Muscle of leg (tissue), 11 donors: Measurements from ENCODE around the gene ARHGAP26. TPM values are rescaled to one million over a fixed set of nuclear protein-coding genes. Genes with fewer than 3 reads are reported as not detected.

Experiments
- DNase-seq: peaks from one replicate; pipeline ENCODE4 v3.0.0; 2013
- H3K27ac ChIP-seq: one replicate; pipeline ENCODE4 v1.5.1; 2013; ENCODE audit warnings: mild to moderate bottlenecking, low read length, control low read depth
- H3K27me3 ChIP-seq: one replicate; pipeline ENCODE4 v1.6.1; 2013; ENCODE audit warnings: low read length; ENCODE audit not compliant: control insufficient read depth, insufficient read depth
- H3K36me3 ChIP-seq: one replicate; pipeline ENCODE4 v1.6.1; 2013; ENCODE audit warnings: low read length; ENCODE audit not compliant: control insufficient read depth, insufficient read depth
- H3K4me1 ChIP-seq: one replicate; pipeline ENCODE4 v1.6.1; 2013; ENCODE audit warnings: low read length; ENCODE audit not compliant: control insufficient read depth, insufficient read depth
- H3K4me3 ChIP-seq: one replicate; pipeline ENCODE4 v1.5.1; 2013; ENCODE audit warnings: low read length, control low read depth
- H3K9me3 ChIP-seq: replicated peaks from 2 replicates; pipeline ENCODE4 v1.6.1; 2013; ENCODE audit warnings: low read depth, low read length; ENCODE audit not compliant: control insufficient read depth
- WGBS: methylation state at CpG from one replicate; pipeline ENCODE4 v1.1.5; 2013; ENCODE audit warnings: missing lambda C conversion rate; ENCODE audit not compliant: insufficient coverage; 5-methylcytosine and 5-hydroxymethylcytosine counted together
- polyA plus RNA-seq, 8 donors: library from polyadenylated mRNA; unstranded; fragments of 120-200 nt; gene quantifications; one replicate each; pipeline versions ENCODE4 v1.2.1 to v1.2.3, GENCODE V29; 2013; ENCODE audit warnings: inconsistent platforms in 1 of 8, low replicate concordance in 1 of 8; ENCODE audit not compliant: insufficient read length in 8 of 8, insufficient read depth in 1 of 8
- total RNA-seq: library from RNA; stranded (reverse); fragments of 120-200 nt; gene quantifications from one replicate; pipeline ENCODE4 v1.2.4, GENCODE V29; 2013

The ARHGAP26 gene
- total and polyA plus RNA-seq, 9 donors: 10.4 to 17.1 (median 13.2) TPM

DNA sequence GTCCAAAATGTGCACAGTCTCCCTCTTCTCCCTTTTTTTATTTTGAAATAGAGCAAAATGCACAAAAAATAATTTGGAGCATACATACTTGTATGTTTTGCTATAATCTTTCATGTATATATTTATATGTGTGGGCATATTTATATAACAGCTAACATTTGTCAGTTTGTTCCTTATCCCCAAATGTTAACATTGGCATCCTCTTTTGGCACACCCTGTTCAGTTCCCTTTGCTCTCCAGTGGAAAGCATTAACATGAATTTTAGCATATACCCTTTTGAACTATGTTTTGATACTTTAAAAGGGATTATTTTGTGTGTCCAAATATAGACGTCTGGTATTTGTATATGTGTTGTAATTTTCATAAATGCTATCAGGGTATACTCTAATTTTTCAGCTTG is 306.2 kb downstream of the ARHGAP26 start:
- no peaks in the 10 kb centered on the region for H3K9me3 ChIP-seq
- no CpG with 5 or more reads among the region's 1 CpG for WGBS
- H3K4me1 ChIP-seq: peaks cover 11% of the 10 kb centered on the region
- no peak overlapping the region for H3K4me3 ChIP-seq
- no peak for DNase-seq
- H3K36me3 ChIP-seq: no peaks in the 10 kb centered on the region
- no peak overlapping the region for H3K27ac ChIP-seq
- H3K27me3 ChIP-seq: no peaks in the 10 kb centered on the region

DNA sequence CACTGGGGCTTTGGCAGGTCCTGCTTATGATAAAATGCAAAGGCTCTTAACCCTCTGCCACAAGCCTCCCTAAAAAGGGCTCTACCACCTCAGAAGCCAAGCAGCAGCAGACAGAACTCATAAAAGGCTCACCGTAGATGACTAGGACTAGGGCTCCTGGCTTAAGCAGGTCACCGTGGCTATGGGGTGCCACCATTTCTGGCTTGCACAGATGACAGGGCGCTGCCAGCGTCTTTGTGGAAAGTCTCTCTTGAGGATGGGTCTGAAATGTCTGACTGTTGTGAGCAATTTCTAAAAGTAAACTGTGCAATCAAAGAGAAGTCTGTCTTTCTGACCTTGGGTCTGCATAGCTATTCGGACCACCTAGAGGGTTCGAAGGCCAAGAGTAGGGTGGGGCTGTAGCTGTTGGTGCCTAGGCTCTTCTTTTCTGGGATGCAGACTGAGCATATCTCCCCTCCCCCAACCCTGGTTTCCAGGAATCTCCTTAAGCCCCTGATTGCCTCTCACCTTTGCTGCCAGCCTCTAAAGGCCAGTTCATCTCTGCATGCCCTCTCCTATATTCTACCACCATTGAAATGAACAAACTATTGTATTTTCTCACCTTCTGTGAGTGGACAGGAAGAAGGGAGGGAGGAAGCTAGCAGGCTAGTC is 307.4 kb downstream of the ARHGAP26 start:
- WGBS: 87% methylated on average over 4 of the region's 6 CpGs
- Histone ChIP-seq H3K9me3 (no peaks in the 10 kb centered on the region), H3K4me3 (no peak overlapping the region), H3K36me3 (no peaks in the 10 kb centered on the region), H3K27me3 (no peaks in the 10 kb centered on the region), H3K4me1 (peaks cover 11% of the 10 kb centered on the region), H3K27ac (no peak overlapping the region)
- DNase-seq: no peak

DNA sequence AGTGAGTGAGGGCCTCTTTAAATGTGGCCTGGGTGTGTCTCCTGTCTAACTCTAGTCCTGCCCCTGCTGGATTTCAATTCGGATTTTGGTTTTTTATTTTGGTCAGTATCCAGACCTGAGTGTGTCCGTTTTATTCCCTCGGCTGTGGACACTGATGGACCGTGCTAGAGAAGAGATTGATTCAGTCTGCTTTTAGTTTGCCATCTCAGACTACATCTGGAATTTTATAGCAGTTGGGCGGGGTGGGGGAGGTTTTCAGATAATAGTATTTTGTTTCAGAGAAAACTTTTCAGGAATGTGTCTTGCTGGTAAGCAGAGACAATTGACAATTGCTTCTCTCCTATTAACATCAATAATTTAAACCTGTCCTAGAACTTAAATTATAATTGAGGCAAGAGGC is 308.1 kb downstream of the ARHGAP26 start:
- Histone ChIP-seq H3K27me3 (no peaks in the 10 kb centered on the region), H3K27ac (no peak overlapping the region), H3K4me3 (no peak overlapping the region), H3K36me3 (no peaks in the 10 kb centered on the region), H3K9me3 (no peaks in the 10 kb centered on the region), H3K4me1 (peaks cover 11% of the 10 kb centered on the region)
- WGBS: 20% methylated on average over 4 of the region's 5 CpGs
- DNase-seq: no peak

DNA sequence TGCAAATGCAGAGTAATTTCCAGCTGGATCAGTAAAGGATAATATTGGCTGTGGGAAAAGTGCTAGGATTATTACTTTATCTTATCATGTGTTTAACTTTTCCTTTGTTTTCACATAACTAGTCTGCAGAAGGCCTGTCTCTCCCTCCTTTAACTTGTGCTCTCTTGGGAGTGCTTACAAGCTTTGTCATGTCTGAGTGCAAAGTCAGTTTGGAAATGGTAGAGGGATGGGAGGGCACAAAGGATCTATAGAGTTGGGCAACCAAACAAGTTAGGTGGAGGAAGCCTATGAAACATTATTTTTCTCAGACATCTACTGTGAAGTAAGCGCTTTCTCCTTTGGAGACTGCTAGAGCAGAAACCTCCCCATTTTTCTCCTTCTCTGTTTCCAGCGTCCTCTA is 308.8 kb downstream of the ARHGAP26 start:
- Histone ChIP-seq H3K9me3 (no peaks in the 10 kb centered on the region), H3K36me3 (no peaks in the 10 kb centered on the region), H3K27ac (no peak overlapping the region), H3K27me3 (no peaks in the 10 kb centered on the region), H3K4me3 (no peak overlapping the region), H3K4me1 (peaks cover 11% of the 10 kb centered on the region)
- WGBS: 67% methylated on average over 2 of the region's 2 CpGs
- DNase-seq: no peak

DNA sequence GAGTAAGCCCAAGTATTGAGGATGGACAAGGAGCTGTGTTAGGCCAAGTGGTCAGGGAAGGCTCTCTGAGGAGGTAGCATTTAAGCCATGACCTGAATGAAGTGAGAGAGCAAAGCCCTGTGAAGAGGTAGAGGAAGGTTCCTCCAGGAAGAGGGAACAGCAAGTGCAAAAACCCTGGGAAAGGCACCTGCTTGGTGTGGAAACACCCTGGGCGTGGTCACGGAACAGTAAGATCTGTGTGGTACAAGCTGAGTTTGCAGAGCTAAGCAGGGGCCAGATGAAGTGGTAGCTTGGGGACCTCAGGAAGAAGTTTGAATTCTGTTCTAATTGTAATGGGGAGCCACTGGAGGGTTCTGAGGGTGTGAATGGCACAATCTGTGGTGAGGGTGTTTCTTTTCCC is 310.2 kb downstream of the ARHGAP26 start:
- H3K4me1 ChIP-seq: peaks cover 21% of the 10 kb centered on the region
- WGBS: 94% methylated on average over 2 of the region's 2 CpGs

DNA sequence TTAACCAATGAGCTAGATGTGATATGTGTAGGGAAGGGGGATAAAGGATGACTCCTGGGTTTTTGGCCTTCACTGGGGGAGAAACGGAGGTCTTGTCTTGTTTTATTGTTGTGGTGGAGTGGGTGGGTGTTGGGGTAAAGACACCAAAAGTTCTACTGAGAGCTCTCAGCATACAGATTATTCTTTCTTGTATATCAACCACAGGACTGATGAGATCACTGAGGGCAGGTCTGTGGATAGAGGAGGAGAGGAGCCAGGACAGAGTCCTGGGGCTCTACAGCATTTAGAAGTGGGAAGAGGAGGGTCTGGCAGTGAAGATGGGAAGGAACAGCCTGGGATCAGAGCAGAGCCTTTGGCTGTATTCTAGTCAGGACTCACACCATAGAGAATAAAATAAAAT is 310.8 kb downstream of the ARHGAP26 start:
- Histone ChIP-seq H3K4me1 (peaks cover 23% of the 10 kb centered on the region), H3K27me3 (no peaks in the 10 kb centered on the region)
- no CpG with 5 or more reads among the region's 1 CpG for WGBS

More for the DNA sequence above, 310.2 kb downstream of the ARHGAP26 start:
- Histone ChIP-seq H3K4me3 (no peak overlapping the region), H3K9me3 (no peaks in the 10 kb centered on the region), H3K36me3 (no peaks in the 10 kb centered on the region), H3K27ac (no peak overlapping the region), H3K27me3 (no peaks in the 10 kb centered on the region)
- DNase-seq: no peak

DNA sequence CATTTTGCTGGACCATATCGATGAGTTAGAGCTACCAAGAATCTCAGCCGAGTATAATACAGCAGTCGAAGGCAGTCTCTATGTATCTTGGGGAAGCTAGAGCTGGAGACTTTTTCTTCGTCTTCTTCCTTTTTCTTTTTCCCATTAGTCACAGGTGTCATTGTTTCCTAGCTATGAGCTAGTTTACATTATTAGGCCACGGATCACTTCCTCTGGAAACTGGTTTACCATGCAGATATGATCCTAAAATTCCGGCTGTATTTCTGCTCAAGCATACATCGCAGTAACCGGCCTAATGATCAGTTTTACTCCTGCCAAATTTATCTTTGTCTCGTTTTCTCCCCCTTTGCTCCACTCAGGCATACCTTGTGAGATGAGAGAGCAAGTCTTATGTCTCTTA is 312.8 kb downstream of the ARHGAP26 start:
- no peaks in the 10 kb centered on the region for H3K36me3 ChIP-seq
- no peaks in the 10 kb centered on the region for H3K9me3 ChIP-seq
- 80% methylated on average over 2 of the region's 9 CpGs for WGBS
- no peak overlapping the region for H3K27ac ChIP-seq
- DNase-seq: no peak
- H3K4me3 ChIP-seq: no peak overlapping the region
- H3K27me3 ChIP-seq: no peaks in the 10 kb centered on the region
- peaks cover 25% of the 10 kb centered on the region for H3K4me1 ChIP-seq

More for the DNA sequence above, 310.8 kb downstream of the ARHGAP26 start:
- no peak for DNase-seq
- Histone ChIP-seq H3K27ac (no peak overlapping the region), H3K4me3 (no peak overlapping the region), H3K9me3 (no peaks in the 10 kb centered on the region), H3K36me3 (no peaks in the 10 kb centered on the region)

DNA sequence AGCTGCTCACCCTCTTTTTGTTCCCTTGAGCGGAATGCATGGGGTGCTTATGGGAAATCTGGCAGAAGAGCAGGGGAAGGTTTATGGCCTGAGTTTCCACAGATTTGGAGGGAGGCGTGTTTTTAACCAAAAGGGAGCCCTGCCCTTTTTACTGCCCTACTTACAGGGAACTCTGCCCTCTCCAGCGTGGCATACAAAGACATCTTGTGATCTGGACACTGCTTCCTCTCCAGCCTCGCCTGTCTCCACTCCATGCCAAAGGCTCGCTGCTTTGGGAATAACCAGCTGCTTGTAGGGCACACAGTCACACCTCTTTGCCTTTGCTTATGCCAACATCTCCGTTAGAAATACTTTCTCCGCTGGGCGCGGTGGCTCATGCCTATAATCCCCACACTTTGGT is 314.2 kb downstream of the ARHGAP26 start:
- WGBS: 80% methylated on average over 4 of the region's 9 CpGs
- no peak overlapping the region for H3K4me3 ChIP-seq
- no peaks in the 10 kb centered on the region for H3K9me3 ChIP-seq
- DNase-seq: peak; percentile 78
- no peaks in the 10 kb centered on the region for H3K27me3 ChIP-seq
- H3K4me1 ChIP-seq: peaks cover 22% of the 10 kb centered on the region
- H3K27ac ChIP-seq: peak overlapping the region; percentile 45
- H3K36me3 ChIP-seq: no peaks in the 10 kb centered on the region

DNA sequence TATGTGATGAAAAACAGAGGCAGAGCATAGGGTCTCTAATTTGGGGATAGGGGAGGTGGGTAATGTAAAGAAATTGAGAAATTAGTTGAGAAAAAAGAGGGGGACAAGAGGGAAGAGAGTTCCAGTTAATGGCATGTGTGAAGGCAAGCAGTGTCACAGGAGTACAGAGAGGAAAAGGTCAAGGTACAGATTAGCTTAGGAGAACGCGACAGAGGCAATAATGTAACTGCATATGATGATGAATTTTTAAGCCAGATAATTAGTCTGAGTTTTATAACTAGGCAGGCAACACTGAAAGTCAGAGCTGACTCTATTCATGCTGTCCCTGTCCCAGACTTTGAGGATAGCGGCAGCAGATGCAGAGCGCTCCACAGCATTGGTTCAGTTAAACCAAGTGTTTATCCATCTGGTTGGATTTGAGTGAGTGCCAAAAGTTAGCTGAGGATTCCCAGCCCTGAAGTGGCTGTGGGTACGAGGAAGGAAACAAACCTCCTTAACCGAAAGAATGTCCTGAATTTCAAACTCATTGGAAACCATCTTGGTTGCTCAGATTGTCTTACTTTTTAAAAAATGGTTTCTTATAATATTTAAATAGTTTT is 315.2 kb downstream of the ARHGAP26 start:
- Histone ChIP-seq H3K27ac (no peak overlapping the region), H3K36me3 (no peaks in the 10 kb centered on the region), H3K4me3 (no peak overlapping the region), H3K9me3 (no peaks in the 10 kb centered on the region), H3K27me3 (no peaks in the 10 kb centered on the region), H3K4me1 (peaks cover 22% of the 10 kb centered on the region)
- WGBS: 57% methylated on average over 4 of the region's 6 CpGs
- DNase-seq: peak; percentile 85

DNA sequence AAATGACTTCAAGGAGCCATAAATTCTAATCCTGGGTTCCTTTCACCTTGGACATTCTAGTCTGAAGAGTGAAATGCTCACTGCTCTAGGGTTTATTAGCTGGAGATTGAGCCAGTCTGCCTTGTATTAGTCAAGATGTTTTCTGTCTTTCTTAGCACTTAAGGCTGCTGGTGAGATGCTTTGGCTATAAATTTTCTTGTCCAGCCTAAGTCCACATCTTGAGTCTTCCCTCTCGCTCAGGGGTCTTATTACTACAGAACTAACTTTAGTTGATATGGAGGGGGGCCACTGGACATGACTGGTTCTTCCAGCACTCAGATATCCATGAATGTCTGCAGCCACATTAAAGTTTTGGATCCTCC is 316.4 kb downstream of the ARHGAP26 start:
- H3K27ac ChIP-seq: no peak overlapping the region
- no peaks in the 10 kb centered on the region for H3K36me3 ChIP-seq
- no peaks in the 10 kb centered on the region for H3K9me3 ChIP-seq
- no peaks in the 10 kb centered on the region for H3K27me3 ChIP-seq
- no peak for DNase-seq
- peaks cover 22% of the 10 kb centered on the region for H3K4me1 ChIP-seq
- H3K4me3 ChIP-seq: no peak overlapping the region
- no CpG with 5 or more reads among the region's 1 CpG for WGBS
